Stimulated activated CD4-positive, alpha-beta T cell treated with anti-CD3 and anti-CD28 coated beads, TNF-alpha, amount 100 ng/mL, for 1 hour (primary cell): ENCODE results near the gene GAL3ST2.
"Not testable (repeated sequence)": the region's sequence is repeated elsewhere in the genome, so short reads cannot be mapped to it uniquely, and the experiment has no call there.

Source experiments
- DNase-seq, 3 donors: peaks; one replicate each; pipeline ENCODE4 v3.0.0-alpha.2; 2020; ENCODE audit warnings: low read depth in 3 of 3, low spot score in 1 of 3

Gene GAL3ST2

DNA sequence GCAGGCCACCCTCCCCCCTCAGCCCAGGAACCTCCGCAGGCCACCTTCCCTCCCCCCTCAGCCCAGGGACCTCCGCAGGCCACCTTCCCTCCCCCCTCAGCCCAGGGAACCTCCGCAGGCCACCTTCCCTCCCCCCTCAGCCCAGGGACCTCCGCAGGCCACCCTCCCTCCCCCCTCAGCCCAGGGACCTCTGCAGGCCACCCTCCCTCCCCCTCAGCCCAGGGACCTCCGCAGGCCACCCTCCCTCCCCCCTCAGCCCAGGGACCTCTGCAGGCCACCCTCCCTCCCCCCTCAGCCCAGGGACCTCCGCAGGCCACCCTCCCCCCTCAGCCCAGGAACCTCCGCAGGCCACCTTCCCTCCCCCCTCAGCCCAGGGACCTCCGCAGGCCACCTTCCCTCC, 29.6 kb downstream of the GAL3ST2 start:
- DNase-seq, result not testable (repeated sequence)

DNA sequence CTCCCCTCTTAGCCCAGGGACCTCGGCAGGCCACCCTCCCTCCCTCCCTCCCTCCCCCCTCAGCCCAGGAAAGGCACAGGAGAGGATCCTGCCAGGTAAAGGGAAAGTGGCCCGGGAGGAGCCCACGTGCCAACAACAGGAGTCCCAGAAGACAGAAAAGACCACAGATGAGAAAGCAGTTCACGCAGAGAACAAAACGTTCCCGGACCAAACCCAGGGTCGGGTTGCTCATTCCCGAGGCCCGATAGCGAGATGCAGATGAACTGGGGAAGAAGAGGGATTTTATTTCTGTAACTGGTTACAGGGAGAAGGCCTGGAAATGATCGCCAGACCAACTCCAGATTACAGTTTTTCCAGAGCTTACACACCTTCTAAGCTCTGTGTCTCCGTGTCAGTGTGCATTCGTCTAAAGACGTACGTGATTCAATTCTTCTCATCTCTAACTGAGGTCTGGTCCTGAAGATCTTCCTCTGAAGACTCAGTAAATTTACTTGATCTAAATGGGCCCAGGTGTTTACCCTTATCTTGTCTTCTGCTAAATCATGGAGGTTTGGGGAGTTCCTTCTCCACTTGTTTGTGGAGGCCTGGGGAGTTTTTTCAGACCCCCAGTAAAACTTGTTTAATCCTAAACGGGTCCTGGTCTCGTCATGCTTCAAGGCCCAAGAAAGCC, 31.6 kb downstream of the GAL3ST2 start:
- no peak for DNase-seq

DNA sequence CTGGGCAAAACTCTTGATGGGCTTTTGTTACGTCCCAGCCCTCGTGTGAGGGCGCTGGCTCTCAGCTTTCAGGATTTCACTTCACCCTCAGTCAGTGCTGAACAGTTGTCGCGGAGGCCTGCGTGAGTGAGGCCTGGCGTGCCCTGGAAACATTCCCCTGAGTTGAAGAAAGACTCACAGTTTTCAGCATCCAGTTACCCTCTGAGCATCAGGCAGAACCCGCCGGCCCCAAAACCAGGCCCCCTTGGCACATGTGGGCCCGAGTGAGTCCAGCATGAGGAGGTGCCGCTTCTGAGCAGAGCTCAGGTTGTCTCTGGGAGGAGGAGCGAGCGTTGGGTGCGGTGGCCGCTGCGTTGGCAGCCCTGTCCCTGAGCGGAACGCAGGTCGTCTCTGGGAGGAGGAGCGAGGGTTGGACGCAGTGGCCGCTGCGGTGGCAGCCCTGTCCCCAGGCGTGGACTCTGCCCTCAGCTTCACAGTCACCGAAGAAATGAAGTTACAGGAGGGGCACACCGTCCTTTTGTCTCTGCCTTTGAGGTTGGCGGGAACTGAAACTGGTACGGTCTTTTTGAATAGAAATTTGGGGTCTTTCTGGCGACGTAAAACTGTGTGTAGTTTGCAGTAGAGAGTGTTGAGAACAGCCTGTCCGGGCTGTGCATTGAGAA, 32.2 kb downstream of the GAL3ST2 start, which contains the start of gene NEU4:
TSS of gene NEU4 (plus strand) at position 473 of the 662 bp plus-strand sequence. CDS start 5,292 bp downstream, outside the sequence.
- no peak for DNase-seq

DNA sequence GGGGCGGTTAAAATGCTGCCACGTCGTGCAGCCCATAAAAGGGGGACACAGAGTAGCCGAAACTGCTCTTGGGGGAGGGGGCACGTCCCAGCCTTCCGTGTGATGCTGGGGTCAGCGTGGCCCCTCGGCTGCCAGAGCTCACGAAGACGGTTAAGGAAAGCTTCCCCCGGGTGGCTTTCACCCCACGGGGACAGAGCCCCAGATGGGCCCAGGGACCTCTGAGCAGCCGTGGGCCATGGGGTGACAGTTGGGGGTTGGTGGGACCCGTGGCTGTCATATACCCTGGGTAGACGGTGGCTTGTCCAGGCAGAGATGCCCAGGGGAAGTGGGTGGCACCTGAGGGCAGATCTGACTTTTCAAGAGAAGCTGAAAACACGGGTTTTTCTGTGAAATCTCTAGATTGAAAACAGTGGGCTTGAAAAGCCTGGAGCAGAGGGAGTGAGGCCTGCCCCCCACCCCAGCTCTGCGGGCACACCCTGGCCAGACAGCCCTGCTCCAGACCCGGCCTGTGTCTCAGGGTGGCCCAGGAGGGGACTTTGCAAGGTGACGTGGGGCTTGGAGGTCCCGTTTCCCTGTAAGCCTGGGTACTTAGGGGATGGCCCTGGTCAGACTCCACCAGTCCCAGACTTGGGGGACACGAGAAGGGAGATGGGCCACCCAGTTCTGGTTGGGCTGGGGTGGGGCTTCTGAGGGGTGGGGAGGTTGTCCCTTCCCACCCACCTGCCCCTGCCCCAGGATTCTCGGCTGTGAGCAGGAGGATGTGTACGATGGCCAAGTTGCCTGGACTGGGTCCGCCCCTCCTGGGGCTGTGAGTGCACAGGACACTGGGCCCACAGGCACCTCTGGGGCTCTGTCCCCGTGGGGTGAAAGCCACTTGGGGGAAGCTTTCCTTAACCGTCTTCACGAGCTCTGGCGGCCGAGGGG, 33.0 kb downstream of the GAL3ST2 start:
- no peak for DNase-seq

DNA sequence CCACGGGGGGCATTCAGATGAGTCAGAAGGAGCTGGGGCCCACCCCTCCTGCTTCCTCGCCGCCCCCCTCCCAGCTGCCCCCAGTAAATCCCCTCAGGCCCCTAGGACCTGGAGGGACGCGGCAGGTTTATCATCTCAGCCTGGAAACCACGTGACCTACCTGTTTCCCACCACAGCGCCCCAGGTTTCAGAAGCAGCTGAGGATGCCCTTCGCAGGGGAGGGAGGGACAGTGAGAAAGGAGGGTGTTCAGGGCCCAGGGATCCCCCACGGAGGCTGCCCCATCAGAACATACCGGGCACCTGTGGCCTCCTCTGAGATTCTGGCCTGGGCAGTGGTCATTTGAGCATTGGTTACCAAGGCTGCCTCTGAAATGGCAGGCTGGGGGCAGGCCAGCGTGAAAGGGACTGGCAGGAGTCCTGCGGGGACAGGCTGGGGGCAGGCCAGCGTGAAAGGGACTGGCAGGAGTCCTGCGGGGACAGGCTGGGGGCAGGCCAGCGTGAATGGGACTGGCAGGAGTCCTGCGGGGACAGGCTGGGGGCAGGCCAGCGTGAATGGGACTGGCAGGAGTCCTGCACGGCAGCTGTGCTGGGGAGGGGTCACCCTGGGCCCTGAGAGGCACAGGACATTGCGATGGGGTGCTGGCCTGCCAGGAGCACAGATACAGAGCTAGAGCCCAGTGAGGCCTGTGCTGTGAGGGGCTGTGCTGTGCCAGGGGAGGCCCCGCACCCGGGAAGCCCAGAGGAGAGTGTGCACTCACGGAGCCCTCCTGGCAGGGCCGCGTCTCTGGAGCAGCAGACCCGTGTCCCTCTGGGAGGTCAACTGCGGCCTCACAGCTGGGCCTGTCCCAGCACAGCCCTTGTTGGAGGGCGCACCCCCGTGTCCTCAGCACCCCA, 33.9 kb downstream of the GAL3ST2 start:
- no peak for DNase-seq

DNA sequence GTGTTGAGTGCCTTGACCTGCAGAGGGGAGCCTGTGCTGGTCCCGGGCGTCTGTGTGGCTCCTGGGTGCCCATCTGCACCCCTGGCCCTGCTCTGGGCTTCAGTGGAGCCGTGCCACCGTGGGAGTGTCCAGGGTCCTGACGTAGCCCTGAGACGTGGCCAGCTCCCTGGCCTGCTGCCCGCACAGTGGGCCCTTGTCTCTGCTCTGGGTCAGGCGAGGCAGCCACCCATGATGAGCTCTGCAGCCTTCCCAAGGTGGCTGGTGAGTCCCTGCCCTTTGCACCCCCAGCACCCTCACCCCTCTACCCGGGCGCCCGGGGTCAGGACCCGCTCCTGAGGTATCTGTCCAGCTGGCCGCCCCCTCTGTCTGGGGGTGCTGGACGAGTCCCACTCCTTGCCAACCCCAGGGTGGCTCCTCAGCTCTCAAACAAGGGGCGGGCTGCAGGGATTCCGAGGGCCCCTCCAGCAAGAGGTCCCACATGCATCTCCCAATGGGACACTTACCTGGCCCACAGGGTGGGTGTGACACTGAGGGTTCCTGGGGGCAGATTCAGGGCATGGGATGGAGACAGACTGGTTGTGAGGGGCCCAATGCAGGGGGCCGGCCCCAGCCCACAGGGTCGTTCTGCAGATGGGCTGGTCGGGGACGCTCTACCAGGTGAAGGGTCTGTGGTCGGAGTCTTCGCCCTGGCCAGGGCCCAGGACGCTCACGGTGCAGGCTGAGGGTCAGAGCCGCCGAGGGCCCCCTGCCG, 34.8 kb downstream of the GAL3ST2 start:
- no peak for DNase-seq

DNA sequence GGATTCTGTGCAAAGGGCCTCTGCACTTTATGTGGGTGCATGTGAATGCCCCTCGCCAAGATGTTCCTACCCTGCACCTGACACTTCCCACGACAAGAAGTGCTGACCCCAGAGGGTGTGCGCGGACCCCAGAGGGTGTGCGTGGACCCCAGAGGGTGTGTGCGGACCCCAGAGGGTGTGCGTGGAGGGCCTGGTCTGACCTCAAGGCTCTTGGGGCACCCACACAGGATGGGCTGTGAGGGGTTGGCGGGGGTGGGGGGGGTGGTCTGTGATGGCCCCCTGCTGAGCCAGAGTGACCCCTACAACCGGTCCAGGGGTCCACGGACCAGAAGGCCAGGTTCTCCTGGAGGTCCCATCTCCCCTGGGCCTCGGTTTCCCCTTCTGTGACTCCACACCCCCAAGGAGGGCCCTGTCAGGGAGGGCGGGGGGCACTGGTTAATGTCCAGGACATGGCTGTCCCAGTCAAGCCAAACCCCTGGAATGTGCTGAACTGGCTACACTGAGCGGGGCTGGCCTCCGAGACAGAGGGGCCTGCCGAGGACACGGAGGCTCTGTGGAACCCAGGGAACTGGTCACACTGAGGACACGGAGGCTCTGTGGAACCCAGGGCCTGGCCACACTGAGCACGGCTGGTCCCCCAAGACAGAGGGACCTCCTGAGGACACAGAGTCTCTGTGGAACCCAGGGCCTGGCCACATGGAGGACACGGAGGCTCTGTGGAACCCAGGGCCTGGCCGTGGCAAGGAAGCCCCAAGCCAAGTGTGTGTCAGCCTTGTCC, 35.5 kb downstream of the GAL3ST2 start:
- DNase-seq, result no peak

DNA sequence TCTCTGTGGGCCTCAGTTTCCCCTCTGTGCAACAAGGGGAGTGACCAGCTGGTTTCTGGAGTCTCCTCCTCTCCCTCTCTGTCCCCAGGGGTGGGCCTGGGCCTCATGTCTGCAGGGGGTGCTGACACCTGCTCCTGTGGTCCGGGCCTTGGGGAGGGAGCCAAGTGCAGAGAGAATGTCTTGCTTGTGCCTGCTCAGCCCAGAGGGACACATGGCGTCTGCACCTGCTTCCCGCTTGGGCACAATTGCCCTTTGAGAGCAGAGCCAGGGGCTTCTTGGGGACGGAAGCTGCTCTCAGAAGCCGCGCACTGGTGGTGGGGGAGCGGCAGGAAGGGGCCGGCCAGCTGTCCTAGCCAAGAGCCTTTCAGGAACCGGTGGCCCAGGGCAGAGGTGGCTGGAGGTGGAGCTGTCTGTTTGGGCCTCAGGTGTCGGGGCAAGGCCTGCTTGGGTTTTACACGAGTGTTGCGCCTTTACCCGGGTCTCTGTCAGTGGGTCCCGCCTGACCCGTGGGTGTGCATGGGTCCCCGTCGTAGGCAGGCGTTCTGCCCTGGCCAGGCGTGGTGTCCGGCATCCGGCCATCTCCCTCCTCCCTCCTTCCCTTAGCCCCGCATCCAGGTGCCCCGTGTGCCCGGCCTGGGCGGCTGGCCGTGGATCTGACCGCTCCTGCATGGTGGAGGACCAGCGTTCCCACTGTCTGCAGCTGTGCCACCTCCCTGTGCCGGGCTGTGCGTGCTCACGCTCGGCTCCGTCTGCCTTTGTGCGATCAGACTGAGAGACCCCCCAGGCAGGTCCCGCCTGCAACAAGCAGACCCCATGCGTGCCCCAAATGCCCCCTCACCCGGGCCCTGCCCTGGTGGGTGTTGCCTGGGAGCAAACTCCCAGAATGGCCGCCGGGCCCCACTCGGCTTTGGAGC, 36.4 kb downstream of the GAL3ST2 start:
- DNase-seq, result no peak

DNA sequence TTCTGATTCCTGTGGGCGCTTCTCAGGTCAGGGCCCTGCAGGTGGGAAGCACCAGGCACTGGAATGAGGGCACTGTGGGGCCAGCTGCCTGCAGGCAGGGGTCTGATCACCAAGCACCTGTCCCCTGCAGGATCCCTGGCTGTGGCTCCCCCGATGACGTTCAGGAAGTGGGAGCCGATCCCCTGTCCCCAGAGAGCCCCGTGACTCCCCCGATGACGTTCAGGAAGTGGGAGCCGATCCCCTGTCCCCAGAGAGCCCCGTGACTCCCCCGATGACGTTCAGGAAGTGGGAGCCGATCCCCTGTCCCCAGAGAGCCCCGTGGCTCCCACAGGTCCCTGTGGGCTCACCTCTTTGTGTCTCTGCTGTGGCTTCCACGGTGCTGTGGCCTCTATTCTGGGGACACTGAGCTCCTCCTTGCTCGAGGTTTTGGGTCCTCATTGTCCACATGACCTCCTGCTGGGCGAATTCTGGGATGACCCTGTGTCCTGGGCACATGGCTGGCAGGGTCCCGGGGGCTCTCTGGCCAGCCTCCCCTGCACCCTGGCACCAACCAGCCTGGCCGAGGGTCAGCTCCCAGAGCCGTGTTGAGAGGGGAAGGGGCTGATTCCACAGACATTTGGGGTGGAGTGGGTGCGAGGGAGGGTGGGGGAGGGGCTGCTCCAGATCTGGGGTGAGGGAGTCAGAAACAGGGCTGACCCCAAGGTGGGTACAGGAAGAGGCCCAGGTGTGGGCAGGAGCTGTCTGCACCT, 37.2 kb downstream of the GAL3ST2 start:
- no peak for DNase-seq

DNA sequence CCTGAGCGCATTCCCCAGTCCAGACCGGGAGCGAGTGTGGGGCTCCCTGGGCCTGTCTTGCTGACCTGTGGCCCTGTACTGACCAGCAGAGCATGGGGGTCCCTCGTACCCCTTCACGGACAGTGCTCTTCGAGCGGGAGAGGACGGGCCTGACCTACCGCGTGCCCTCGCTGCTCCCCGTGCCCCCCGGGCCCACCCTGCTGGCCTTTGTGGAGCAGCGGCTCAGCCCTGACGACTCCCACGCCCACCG, 37.7 kb downstream of the GAL3ST2 start:
- no peak for DNase-seq

DNA sequence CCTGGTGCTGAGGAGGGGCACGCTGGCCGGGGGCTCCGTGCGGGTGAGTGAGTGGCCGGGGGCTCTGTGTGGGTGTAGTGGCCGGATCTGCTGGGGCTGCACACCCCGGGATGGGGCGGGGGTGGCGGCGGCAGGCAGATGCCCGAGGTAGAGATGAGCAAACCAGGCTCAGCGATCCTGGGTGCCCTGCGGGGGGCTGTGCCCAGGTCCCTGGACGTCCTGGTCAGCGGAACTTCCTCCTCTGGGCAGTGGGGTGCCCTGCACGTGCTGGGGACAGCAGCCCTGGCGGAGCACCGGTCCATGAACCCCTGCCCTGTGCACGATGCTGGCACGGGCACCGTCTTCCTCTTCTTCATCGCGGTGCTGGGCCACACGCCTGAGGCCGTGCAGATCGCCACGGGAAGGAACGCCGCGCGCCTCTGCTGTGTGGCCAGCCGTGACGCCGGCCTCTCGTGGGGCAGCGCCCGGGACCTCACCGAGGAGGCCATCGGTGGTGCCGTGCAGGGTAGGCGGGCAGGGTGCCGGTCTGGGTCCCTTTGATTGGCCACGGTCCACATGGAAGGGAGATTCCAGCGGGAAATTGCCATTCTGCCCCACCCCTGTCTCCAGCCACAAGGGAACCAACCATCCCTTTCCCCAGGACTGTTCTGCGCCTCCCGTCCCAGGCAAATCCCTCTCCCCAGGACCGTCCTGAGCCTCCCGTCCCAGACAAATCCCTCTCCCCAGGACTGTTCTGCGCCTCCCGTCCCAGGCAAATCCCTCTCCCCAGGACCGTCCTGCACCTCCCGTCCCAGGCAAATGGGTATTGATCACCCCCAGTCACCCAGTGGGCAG, 38.2 kb downstream of the GAL3ST2 start:
- DNase-seq, result no peak

DNA sequence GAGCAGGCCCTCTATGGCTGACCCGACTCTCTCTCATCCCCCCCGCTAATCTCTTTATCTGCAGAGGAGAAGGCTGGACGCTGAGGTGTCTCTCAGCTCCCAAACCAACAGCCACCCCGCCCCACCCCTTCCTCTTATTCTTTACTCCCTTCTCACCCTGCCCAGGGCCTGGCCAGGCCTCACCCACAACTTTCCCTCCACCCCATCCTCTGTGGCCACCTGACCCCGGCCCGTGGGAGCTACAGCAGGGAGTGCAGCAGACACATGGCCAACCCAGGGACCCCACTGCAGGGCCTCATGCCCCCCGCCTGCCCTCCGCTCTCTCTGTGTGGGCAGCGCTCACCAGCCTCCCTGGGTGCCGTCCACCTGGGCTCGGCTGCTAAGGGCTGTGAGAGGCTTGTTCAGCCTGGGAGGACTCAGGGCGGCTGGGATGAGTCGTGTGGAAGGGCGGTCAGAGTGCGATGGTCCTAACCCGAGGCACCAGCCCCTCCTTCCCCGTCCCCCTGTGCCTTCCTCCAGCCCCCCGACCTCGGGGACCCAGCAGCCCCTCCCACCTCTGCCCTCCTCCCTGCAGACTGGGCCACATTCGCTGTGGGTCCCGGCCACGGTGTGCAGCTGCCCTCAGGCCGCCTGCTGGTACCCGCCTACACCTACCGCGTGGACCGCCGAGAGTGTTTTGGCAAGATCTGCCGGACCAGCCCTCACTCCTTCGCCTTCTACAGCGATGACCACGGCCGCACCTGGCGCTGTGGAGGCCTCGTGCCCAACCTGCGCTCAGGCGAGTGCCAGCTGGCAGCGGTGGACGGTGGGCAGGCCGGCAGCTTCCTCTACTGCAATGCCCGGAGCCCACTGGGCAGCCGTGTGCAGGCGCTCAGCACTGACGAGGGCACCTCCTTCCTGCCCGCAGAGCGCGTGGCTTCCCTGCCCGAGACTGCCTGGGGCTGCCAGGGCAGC, 39.1 kb downstream of the GAL3ST2 start:
- DNase-seq, result no peak

DNA sequence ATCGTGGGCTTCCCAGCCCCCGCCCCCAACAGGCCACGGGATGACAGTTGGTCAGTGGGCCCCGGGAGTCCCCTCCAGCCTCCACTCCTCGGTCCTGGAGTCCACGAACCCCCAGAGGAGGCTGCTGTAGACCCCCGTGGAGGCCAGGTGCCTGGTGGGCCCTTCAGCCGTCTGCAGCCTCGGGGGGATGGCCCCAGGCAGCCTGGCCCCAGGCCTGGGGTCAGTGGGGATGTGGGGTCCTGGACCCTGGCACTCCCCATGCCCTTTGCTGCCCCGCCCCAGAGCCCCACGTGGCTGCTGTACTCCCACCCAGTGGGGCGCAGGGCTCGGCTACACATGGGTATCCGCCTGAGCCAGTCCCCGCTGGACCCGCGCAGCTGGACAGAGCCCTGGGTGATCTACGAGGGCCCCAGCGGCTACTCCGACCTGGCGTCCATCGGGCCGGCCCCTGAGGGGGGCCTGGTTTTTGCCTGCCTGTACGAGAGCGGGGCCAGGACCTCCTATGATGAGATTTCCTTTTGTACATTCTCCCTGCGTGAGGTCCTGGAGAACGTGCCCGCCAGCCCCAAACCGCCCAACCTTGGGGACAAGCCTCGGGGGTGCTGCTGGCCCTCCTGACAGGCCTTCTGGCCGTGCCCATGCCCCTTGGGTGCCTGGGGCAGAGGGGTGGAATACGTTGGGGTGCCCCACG, 40.0 kb downstream of the GAL3ST2 start:
- DNase-seq, result no peak

DNA sequence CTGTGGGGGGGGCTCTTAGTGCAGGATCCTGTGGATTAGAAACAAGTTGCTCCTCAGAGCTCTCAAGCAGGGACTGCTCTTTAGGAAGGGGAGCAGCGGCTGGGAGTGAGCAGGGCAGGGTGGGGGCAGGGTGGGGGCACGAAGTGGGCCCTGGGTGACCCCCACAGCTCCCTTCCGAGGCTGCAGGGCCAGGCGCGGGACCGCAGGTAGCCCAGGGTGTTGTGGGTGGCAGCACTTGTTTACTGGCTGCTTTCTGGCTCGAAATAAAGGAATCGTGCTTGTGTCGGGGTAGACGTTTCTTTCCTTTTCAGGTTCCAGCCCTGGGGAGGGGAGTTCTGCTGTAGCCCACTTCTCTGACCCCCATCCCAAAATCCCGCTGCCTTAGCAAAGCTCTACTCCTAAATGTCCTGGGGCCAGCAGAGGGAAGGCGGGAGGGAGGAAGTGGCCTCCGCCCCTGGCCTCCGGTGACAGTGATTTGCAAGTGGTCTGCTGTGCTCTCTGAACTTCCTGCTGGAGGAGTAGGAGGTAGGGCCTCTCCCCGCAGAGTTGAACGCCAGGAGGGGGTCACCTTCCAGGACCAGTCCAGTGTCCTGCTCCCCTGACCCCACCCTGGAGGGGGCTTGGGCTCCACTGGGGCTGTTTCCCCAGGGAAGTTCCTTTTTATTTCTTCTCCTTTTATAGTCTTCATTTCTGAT, 40.7 kb downstream of the GAL3ST2 start:
- no peak for DNase-seq

DNA sequence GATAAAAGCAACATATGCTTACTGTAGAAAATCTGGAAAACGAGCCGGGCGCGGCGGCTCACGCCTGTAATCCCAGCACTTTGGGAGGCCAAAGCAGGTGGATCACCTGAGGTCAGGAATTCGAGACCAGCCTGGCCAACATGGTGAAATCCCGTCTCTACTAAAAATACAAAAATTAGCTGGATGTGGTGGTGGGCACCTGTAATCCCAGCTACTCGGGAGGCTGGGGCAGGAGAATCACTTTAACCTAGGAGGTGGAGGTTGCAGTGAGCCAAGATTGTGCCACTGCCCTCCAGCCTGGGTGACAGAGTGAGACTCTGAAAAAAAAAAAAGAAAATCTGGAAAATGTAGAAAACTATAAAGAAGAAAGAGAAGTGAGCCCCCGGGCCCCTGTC, 41.2 kb downstream of the GAL3ST2 start:
- not testable (repeated sequence) for DNase-seq
